Stimulated activated CD8-positive, alpha-beta memory T cell treated with anti-CD3 and anti-CD28 coated beads, Interleukin-4, amount 100 ng/mL, for 48 hours (primary cell): ENCODE measurements around the gene KIF21A.
A peak's percentile ranks its signal among the peaks of the same experiment; 100 is the strongest.
"Not testable (repeated sequence)": the region's sequence is repeated elsewhere in the genome, so short reads cannot be mapped to it uniquely, and the experiment has no call there.

ENCODE experiments used
- DNase-seq: peaks from one replicate; pipeline ENCODE4 v3.0.0-alpha.2; 2020

KIF21A gene

DNA sequence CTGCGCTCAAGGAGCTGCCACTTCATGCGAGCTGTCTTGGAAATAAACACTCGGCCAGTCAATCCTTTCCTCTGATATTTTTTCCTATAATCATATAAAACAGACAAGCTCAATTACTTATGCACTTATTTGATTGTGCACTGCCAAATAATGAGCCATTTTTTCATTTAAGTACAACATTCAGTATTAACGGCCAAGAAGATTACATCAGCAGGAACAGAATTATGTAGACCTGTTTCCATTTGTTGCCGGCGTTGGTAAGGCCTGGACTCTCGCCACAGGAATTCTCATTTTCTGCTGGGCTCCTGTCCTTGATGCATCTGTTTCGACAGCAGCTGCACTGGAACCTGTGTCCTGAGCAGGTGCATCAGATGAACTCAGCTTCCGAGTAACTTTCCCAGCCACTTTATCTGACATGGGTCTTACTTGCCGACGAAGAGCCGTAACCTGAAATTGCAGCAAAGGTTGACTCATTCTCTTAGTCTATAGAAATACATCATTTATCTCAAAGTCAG lies 110.2 kb downstream of the KIF21A start:
- no peak for DNase-seq

DNA sequence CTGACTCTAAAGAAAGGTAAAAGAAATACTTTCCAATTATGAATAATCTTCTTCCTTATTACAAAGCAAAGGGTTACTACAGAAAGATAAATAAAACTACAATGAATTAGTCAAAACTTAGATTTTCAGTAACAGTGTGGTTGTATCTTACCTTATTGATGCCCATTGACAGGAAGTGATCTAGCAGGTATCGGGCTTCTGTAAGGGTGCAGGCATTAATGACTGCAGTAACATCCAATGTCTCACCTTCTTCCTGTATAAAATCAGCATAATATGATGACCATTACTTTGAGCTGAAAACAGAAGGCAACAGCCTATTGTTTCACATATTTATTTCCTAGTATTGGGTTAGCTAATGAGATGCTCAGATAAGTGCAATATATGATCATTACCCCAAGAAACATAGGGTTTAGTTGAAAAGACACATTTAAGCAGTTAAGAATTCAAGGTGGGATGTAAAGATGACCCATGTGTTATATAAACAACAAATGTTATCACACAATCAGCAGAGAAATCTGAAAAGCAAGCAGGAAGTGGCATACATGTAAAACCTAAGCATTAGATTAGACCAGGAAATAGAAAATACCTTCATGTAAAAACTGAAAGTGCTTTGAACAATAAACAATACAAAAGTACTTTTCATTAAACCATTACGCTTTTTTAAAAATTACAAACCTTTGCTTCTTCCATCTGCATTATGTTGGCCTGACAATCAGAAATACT lies 111.2 kb downstream of the KIF21A start:
- no peak for DNase-seq

DNA sequence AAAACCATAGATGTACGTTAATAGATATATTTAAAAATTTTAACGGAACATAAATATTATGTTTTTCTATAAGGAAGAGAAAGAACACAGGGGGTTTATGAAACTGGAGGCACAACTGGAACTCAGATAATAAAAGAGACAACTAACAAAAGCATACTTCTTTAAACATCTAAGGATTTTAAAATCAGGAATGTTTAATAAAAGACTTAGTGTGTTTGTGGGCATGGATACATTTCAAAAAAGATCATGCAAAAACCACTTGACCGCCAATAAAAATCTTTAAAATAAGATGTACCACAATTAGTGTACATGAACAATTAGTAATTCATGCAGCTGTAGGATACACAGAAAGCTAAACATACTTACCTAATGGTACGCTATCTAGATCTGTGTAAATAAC lies 113.0 kb downstream of the KIF21A start:
- no peak for DNase-seq

DNA sequence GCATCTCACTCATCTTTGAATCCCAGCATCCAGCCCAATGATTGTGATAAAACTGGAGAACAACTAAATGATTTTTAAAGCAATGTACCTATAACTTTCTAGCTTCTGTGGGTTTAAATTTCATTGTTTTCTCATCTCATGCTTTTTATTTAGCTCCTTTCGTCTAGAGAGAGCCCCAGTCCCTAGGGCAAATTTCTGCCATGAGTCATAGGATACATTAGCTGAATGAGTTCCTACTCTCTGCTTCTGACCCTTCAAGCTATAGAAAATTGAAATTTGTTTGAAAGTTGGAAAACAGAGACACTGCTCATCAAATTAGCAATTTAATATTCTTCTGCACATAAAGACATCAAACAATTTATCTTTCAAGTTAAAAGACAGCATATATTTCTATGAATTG lies 113.9 kb downstream of the KIF21A start:
- DNase-seq, result no peak

DNA sequence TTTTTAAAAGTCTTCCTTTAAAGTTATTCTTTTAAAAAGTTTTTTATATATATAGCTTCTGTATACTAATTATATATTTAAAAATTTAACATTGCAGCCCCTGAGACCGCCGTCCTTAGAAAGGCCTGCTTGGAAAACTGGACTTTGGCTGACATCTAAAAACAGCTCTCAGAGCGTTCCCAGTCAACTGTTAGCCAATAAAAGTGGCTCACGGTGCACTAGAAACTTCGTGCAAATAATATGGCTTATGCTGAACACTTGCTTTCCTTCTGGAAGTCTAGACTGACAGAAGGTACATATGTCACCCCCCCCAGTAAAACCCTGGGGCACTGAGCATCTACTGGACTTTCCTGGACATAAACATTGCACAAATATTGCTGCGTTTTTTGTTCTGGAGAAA lies 115.0 kb downstream of the KIF21A start:
- DNase-seq, result no peak

DNA sequence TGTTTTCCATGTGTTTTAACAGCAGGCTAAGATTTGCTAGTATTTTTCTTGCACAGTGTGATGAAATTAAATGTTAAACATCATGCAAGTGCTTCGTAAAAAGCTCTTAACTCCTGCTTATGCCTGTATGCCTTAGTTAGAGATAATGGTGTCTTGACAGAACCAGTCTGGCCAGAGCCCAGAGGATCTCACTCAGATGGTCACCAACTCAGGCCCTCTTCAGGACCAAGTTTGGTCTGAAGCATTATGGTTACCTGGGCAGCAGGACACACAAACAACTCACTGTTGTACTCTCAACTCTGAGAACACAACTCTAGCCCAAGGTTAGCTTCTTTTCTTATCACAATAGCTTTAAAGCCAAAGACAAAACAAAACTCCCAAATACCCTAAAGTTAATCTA lies 115.4 kb downstream of the KIF21A start:
- no peak for DNase-seq

DNA sequence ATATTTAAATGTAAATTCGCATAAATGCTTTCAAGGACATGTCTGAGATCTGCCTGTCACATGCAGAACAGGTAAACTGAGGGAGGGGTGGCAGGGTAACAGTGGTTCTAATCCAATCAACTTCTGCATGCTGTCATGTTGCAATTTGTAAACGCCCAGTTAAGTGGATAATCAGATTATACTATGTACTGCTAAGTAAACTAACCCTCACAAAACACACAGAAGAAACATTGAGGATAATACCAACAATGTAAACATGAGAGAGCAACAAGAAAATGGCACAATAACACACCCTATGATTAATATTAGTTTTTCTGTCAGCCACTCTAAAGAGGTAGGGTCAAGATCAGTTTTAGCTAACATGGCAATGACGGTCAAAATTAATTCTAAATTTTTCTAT lies 123.7 kb downstream of the KIF21A start:
- DNase-seq, result no peak

DNA sequence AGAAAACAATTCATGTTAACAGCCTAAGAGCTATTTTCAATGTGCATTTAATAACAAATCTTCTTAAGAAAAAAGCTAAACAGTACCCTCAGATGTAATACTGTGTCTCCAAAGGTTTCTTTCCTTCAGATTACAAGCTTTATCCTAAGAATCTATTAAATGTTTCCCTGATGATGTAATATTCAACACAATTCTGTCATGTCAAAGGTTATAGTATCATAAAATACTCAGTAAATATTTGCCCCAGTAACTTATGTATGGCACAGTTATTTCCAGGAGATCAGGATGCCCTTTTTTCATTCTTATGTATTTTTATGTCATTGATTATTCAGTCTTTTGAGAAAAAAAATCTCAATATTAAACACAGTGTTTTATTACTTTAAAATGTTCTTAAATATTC lies 128.4 kb downstream of the KIF21A start:
- DNase-seq, result no peak

DNA sequence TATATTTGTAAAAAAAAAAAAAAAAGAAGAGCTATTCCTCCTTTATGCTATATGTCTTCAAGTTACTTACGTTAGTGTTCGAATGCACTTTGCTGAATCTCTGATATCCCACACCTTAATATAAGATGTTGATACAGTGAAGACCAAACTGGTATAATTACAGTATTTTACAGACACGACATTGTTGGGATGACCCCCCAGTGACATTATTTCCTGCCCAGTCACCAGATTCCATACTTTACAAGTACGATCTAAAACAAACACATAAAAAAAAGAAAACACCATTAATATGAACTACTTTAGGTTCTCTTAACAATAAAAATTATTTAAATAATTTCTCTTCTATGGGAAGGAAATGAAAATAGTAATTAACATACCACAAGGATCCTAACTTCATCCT lies 133.4 kb downstream of the KIF21A start:
- no peak for DNase-seq

DNA sequence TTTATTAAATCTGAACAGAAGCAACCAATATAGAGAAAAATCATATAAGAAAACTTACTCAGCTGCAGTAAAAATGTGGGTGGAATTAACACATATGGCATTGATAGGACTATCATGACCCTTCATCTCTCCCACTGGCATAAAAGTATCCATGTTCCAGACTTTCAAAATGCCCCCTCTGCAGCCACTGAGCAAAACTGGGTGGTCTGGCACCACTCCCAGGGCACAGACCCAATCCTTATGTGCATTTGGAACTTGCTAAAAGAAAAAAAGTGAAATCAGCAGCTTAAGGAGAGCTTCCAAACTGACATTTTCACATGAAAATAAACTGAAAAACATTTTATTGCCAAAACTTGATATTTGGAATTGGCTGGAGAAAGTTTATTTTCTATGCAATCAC lies 141.5 kb downstream of the KIF21A start:
- DNase-seq, result no peak

DNA sequence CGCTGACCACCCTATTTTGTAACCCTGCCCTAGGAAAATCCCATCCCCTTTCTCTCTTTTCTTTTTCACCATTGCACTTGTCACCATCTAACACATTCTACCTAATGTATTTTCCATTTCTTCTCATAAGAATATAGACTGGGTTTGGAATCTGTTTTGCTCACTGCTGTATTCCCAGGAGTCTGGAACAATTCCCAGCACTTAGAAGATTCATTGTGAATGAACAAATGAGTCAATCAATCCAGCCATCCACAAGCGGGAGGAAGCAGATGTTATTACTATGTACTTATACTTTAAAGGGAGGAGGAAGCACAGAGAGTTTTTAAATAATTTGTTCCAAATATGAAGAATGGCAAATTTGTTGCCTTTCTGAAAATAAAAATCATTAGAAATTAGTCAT lies 142.1 kb downstream of the KIF21A start:
- DNase-seq, result no peak

DNA sequence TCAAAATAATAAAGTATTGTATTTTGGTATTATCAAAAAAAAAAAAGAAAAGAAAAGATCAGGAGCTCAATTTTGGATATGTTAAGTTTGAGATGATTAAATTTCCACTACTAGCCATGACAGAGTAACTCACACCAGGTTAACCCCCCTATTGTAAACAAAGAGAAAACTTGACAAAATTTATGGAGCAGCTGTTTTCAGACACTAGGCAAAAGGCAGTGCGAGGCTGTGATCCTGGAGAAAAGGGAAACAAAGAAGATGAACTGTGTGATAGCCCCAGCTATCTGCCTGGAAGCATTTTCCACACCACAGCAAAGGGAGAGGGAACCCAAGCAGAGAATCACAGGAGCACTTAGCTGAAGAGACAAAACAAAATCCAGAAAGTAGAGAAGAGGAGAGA lies 145.0 kb downstream of the KIF21A start:
- DNase-seq, result no peak

DNA sequence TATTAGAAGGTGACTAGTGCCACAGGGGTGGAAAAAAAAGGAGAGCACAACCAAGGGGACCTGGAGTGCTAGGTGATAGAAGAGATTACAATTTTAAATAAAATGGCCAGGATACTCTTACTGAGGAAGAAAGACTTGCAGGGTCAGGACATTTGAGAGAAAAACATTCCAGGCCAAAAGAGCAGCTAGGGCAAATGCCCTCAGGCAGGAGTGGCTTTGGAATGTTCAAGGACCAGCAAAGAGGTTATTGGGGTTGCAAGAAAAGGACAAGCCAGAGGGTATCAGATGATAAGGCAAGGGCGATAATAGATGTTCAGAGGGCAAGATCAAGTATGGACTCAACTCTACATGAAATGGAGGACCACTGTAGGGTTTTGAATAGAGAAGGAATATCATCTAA lies 146.4 kb downstream of the KIF21A start:
- DNase-seq, result no peak

DNA sequence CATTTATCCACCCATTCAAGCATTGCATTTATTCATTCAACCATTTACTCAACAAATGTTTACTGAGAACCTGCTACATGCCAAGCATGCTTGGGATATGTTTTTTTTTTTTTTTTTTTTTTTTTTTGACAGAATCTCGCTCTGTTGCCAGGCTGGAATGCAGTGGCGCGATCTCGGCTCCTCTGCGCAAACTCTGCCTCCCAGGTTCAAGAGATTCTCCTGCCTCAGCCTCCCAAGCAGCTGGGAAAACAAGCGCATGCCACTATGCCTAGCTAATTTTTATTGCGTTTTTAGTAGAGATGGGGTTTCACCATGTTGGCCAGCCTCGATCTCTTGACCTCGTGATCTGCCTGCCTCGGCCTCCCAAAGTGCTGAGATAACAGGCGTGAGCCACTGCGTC lies 147.3 kb downstream of the KIF21A start:
- not testable (repeated sequence) for DNase-seq

DNA sequence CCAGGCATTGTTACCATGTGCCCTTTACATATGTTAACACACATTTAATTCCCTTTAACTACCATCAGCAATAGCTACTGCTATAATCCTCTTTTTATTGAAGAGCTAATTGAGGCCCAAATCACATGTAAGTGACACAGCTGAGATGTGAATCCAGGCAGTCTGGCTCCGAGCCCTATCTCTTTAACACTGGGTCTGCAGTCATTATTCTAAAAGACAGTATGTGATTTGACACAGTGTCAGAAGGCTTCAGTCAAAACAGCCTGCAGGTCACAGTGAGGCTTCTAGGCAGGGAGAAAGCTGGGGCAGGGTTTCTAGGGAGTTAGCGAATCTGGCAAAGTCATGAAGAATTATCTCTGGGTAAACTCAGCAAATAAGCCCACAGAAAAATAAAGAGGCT lies 148.2 kb downstream of the KIF21A start:
- no peak for DNase-seq

DNA sequence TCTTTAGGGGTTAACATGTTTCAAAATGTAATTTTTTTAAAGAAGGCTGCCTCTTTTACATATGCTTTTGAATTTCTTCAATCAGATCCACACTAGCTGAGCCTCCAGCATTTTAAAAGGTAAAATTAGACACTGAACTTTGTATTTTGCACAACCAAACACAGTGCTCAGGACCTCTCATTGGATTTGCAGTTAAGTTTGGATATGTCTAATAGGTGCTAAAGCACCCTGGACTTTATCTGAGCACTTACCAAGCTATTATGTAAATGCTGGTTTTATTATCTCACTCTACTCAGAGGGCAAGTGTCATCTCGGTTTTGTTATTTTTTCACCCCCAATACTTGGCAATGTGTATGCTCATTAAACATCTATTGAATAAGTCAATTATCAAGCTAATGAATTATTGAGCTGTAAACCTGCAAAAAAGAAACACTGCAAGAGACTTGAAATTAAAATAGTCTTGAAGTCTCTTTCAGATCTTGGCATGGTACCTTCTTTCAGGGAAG lies 150.7 kb downstream of the KIF21A start:
- DNase-seq, result no peak

DNA sequence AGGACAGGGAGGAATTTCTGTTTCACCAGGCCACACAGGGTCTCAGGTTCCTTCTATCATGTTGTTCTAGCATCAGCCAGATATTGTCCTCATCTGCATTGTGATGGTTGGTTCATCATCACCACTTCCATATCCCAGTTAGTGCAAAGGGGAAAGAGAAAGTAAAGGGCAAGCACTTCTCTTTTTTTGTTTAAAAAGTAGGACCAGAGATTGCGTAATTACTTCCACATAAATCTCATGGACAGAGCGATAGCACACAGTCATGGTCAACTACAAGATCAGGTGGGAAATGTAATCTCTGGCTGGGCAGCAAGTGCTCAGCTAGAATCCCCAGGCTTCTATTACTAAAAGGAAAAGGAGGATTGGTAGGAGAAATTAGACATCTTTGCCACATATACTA lies 155.1 kb downstream of the KIF21A start:
- no peak for DNase-seq

DNA sequence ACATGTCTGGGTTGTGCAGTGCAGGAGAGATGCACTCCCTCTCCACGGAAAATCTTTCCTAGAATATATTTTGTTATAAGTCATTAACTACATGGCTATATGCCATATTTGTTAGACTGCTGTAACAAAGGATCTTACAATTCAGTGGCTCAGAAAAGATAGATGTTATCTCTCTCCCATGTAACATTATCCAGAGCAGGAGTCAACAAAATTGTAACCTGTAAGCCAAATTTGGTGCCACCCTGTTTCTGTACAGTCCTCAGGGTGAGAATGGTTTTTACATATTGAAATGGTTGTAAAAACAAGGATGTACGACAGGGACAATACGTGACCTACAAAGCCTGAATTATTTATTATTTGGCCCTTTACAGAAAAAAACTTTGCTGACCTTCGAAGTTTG lies 155.5 kb downstream of the KIF21A start:
- no peak for DNase-seq

DNA sequence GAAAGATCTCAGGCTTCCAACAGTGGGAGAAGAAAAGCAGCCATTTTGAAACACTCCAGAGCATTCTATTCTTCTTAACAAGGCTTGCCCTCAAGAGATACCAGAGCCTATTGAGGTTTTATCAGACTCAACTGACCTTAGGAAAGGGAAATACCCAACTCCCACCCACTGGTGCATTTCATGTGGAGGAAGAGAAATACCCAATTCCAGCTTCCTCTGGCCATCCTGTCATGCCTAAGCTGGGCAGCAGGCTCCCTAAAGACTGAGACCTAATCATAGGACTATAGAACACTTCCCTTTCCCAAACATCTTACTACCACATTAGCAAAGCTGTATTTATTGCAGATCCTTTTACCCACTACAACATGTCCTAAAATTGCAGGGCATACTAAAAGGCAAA lies 164.5 kb downstream of the KIF21A start:
- no peak for DNase-seq

DNA sequence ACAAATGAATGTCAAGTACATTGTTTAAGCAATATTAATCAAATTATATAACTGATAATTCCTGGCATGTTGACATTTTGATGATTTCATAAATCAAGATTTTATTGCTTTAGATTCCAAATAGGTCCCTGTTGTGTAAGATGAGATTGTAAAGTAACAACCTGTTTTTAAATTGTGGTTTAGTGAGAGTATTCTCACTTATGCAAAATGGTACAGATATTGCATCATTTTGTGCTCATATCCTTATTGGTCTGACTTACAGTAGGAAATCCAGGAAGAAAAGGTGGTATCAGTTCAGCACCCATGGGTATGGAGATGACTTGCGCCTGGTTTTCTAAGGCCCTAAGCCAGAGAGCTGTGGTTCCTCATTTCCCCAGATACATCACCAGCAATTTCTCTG lies 165.5 kb downstream of the KIF21A start:
- DNase-seq, result no peak

DNA sequence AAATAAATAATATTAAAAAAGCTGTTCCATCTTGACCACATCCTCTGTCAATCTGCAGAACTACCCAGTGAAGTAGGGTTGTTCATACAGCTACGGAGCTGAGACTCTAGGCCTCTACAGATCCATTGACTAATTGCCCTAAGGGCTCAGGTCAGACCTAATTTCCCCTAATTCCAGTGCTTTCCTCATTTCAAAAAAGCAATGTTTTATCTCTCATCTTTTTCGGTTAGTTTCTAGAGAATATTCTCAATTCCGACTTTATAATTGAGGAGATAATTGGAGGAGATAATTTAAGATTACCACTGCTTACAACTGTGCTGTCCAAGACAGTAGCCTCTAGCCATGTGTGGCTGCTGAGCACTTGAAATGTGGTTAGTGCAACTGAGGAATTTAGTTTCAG lies 167.1 kb downstream of the KIF21A start:
- DNase-seq, result no peak

DNA sequence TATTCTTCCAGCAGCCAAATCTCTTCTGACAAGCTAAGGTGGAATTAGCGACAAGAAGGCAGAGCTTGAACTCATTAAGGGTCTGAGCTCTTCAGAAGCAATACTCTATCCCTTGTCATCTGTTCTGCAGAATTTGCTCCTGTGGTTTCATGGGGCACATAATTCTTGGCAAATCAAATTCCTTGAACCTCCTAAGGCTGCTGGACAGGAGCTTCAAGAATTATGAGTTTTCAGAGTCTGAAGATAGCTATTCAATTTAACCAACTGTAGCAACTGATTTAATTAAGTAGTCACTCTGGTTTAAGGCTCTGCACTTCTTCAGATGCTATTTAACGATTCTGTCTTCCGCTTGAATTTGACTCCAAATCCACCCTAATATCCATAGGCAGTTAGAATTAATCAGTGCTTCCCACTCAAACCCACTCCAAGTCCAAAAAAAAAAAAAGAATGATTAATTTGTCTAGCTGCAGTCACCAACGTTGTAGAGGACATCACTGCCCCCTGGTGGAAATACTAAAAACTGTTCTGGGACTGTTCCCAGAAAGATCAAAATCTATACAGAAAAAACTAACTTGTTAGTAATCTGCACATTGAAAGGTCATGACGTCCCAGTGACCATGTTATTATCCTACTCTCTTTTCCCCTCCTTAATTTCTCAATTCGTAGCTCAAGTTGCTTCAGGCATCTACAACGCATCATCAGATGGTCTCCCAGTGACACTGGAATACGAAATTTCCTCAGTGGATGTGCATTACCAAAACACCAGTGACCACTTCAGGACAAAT lies 169.9 kb downstream of the KIF21A start:
- DNase-seq, result peak; percentile 39

DNA sequence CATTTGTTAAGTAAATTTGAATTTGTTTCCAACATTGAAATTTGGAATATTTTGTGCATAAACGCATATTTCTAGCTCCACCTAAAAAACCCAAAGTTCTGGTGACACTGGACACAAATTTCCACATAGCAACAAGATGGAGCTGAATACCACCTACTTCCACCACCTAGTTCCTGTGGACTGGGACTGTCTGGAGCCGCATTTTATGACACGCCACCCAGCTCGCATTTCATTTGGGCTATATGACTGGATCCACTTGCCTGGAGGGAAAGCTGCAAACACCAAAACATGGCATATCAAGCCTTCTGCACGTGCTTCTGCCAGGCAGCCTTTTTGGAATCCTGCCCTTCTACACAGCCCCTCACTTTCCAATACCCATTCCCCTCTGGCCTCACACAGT lies 173.4 kb downstream of the KIF21A start:
- no peak for DNase-seq

DNA sequence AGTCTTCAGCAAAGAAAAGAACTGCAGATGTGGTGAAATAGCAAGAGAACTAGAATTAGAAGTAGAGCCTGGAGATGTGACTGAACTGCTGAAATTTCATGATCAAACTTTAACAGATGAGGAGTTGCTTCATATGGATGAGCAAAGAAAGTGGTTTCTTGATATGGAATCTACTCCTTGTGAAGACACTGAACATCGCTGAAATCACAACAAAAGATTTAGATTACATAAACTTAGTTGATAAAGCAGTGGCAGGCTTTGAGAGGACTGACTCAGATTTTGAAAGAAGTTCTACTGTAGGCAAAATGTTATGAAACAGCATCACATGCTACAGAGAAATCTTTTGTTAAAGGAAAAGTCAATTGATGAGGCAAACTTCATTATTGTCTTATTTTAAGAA lies 175.0 kb downstream of the KIF21A start:
- no peak for DNase-seq
